ENCODE results near the gene C12orf76. TPM values are rescaled to one million over a fixed set of nuclear protein-coding genes. Genes with fewer than 3 reads are reported as not detected.

C12orf76 gene
- polyA plus RNA-seq, 1 of the 3 experiments (the other 2 are of a cell fraction), result 29.2 TPM

GRCh38 chr12:110062241-110062640, 13.9 kb upstream of the C12orf76 start:
- no peak overlapping the region for H2AFZ ChIP-seq (ENCODE audit: low read depth)
- no peak overlapping the region for H3K4me3 ChIP-seq (ENCODE audit: low read depth in 2 of 2, low read length in 1 of 2)
- ChIA-PET POLR2A (no interaction called here), CTCF (no interaction called here)
- H3K4me2 ChIP-seq, result no peak overlapping the region
- H3F3A ChIP-seq (replicated peaks; ENCODE audit: insufficient read depth), result no peaks in the 10 kb centered on the region
- no peaks in the 10 kb centered on the region for H3K79me2 ChIP-seq (ENCODE audit: insufficient read depth)
- H3K36me3 ChIP-seq (replicated peaks in 1 of 2; ENCODE audit: control insufficient read depth in 1 of 2, insufficient read depth in 2 of 2, low read length in 1 of 2), result no peaks in the 10 kb centered on the region
- TF ChIP-seq FOXM1 (IDR thresholded peaks at IDR 0.05; ENCODE audit: low read depth) (no peak), GATA2 (CRISPR knock-in tag; IDR thresholded peaks at IDR 0.05) (no peak), YY1 (IDR thresholded peaks at IDR 0.05; ENCODE audit: low read depth) (no peak), CHD2 (IDR thresholded peaks at IDR 0.05; ENCODE audit: low read length, partially characterized antibody) (no peak), EZH2phosphoT487 (IDR thresholded peaks at IDR 0.05; ENCODE audit: borderline replicate concordance, low read depth) (no peak), ELF1 (IDR thresholded peaks at IDR 0.05) (no peak), MAX (IDR thresholded peaks at IDR 0.05; ENCODE audit: low read depth) (no peak), MEF2A (IDR thresholded peaks at IDR 0.05; ENCODE audit: borderline replicate concordance, low read depth) (no peak), NRF1 (IDR thresholded peaks at IDR 0.05; ENCODE audit: low read depth, low read length) (no peak), TCF12 (IDR thresholded peaks at IDR 0.05) (no peak), PBX3 (IDR thresholded peaks at IDR 0.05) (no peak), ZBTB33 (IDR thresholded peaks at IDR 0.05; ENCODE audit: borderline replicate concordance, low read depth) (no peak), NFIC (IDR thresholded peaks at IDR 0.05; ENCODE audit: borderline replicate concordance) (no peak), TAF1 (IDR thresholded peaks at IDR 0.05; ENCODE audit: borderline replicate concordance, low read depth, low read length) (no peak), TEAD4 (IDR thresholded peaks at IDR 0.05; ENCODE audit: borderline replicate concordance, insufficient read depth) (no peak), REST (IDR thresholded peaks at IDR 0.05; ENCODE audit: low read depth, low read length) (no peak), USF2 (IDR thresholded peaks at IDR 0.05; ENCODE audit: borderline replicate concordance, low read depth, low read length) (no peak), RCOR1 (IDR thresholded peaks at IDR 0.05; ENCODE audit: low read length) (no peak), POLR2AphosphoS5 (IDR thresholded peaks at IDR 0.05; ENCODE audit: low read depth, low read length) (no peak)
- no peaks in the 10 kb centered on the region for H3K27me3 ChIP-seq (ENCODE audit: insufficient read depth)
- no peak for DNase-seq
- no peak overlapping the region for H3K27ac ChIP-seq (ENCODE audit: low read depth in 2 of 2, low read length in 1 of 2)
- WGBS (ENCODE audit: low lambda C conversion rate), result 93% methylated on average over 2 of the region's 2 CpGs
- no peak overlapping the region for H3K9ac ChIP-seq
- H3K4me1 ChIP-seq (ENCODE audit: control insufficient read depth in 1 of 2, insufficient read depth in 2 of 2, low read depth in 1 of 2, low read length in 1 of 2), result peaks cover 0 to 11% of the 10 kb centered on the region in 2 experiments; a peak in 1 of 4 replicates
- H3K9me2 ChIP-seq, result no peaks in the 10 kb centered on the region
- H3K9me3 ChIP-seq, result no peaks in the 10 kb centered on the region
- no peaks in the 10 kb centered on the region for H4K20me1 ChIP-seq (ENCODE audit: insufficient read depth)
